Tibial nerve (tissue), 4 donors: ENCODE results near the gene MLLT6. TPM values are rescaled to one million over a fixed set of nuclear protein-coding genes. Genes with fewer than 3 reads are reported as not detected.

ENCODE experiments used
- DNase-seq, 2 donors: peaks; one replicate each; pipeline ENCODE4 v3.0.0-alpha.2; 2019; ENCODE audit warnings: low spot score in 2 of 2
- H3K27ac ChIP-seq, 4 donors: fragments of 200-600 bp; sonication (generic) in 3 of 4; one replicate each; pipeline ENCODE4 v1.5.1; 2017 to 2019; ENCODE audit warnings: mild to moderate bottlenecking in 1 of 4
- H3K27me3 ChIP-seq, 2 donors: fragments of 200-600 bp; sonication (generic) in 1 of 2; one replicate each; pipeline versions ENCODE4 v1.5.1 to v1.6.0; 2017 to 2019
- H3K36me3 ChIP-seq, 3 donors: fragments of 200-600 bp; sonication (generic); one replicate each; pipeline ENCODE4 v1.5.1; 2018 to 2019
- H3K4me1 ChIP-seq, 4 donors: fragments of 200-600 bp; sonication (generic) in 3 of 4; one replicate each; pipeline ENCODE4 v1.5.1; 2017 to 2019
- H3K4me3 ChIP-seq, 4 donors: fragments of 200-600 bp; sonication (generic) in 3 of 4; one replicate each; pipeline ENCODE4 v1.5.1; 2017 to 2019; ENCODE audit warnings: mild to moderate bottlenecking in 1 of 4, moderate library complexity in 1 of 4
- H3K9me3 ChIP-seq, 4 donors: fragments of 200-600 bp; sonication (generic) in 3 of 4; one replicate each; pipeline ENCODE4 v1.5.1; 2017 to 2019
- EP300 ChIP-seq, 2 donors: sonication (generic); formaldehyde crosslinking; IDR thresholded peaks; one replicate each; pipeline ENCODE4 v1.6.1; 2017; ENCODE audit warnings: antibody characterized with exemption in 2 of 2, mild to moderate bottlenecking in 1 of 2
- POLR2A ChIP-seq, 2 donors: fragments of 450-650 bp; IDR thresholded peaks; one replicate each; pipeline ENCODE4 v1.6.1; 2017; ENCODE audit warnings: antibody characterized with exemption in 2 of 2, mild to moderate bottlenecking in 2 of 2, moderate library complexity in 2 of 2
- WGBS, 2 donors: methylation state at CpG; one replicate each; pipeline ENCODE4 v1.1.5; 2018; 5-methylcytosine and 5-hydroxymethylcytosine counted together
- total RNA-seq, 4 donors: library from RNA; depleted of rRNA; stranded (reverse); fragments of >200 nt; gene quantifications; one replicate each; pipeline ENCODE4 v1.1.0, GENCODE V29; 2016
- TF ChIP-seq, protein P1 (sequence below), 5 experiments: fragments of 200-600 bp in 3 of 5; fragments of 450-650 bp in 2 of 5; sonication (generic) in 3 of 5; IDR thresholded peaks; one replicate each; pipeline ENCODE4 v1.5.1; 2016 to 2019; ENCODE audit warnings: antibody characterized with exemption in 5 of 5, mild to moderate bottlenecking in 3 of 5, moderate library complexity in 2 of 5

The MLLT6 gene
- total RNA-seq, 4 donors from 2014 or later, result 83.9 to 185 (median 116) TPM

DNA sequence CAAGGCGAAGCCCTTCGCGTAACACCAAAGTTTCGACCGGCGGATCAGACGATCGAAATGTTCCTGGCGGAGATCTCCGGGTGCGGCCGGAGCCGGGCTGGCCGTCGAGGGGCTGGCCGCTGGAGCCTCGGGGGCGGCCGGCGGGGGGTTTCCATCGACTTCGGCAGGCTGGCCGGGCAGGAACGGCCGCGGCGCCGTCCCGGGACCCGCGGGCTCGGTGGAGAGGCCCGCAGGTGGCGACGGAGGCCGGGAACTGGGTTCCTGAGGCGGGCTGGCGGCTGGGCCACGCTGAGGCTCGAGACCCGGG lies 31.4 kb upstream of the MLLT6 start:
- H3K9me3 ChIP-seq, result no peaks in the 10 kb centered on the region
- H3K4me3 ChIP-seq, result peak overlapping the region; percentile 32 to 71 (median 48)
- 1 to 2% methylated on average over 20 to 38 of the region's 41 CpGs for WGBS, 2 donors
- no peak for DNase-seq
- H3K27me3 ChIP-seq, result peaks cover 0 to 78% of the 10 kb centered on the region in 2 donors
- peaks cover 0 to 53% (median 21%) of the 10 kb centered on the region in 4 donors for H3K4me1 ChIP-seq
- TF ChIP-seq, protein P1, sequence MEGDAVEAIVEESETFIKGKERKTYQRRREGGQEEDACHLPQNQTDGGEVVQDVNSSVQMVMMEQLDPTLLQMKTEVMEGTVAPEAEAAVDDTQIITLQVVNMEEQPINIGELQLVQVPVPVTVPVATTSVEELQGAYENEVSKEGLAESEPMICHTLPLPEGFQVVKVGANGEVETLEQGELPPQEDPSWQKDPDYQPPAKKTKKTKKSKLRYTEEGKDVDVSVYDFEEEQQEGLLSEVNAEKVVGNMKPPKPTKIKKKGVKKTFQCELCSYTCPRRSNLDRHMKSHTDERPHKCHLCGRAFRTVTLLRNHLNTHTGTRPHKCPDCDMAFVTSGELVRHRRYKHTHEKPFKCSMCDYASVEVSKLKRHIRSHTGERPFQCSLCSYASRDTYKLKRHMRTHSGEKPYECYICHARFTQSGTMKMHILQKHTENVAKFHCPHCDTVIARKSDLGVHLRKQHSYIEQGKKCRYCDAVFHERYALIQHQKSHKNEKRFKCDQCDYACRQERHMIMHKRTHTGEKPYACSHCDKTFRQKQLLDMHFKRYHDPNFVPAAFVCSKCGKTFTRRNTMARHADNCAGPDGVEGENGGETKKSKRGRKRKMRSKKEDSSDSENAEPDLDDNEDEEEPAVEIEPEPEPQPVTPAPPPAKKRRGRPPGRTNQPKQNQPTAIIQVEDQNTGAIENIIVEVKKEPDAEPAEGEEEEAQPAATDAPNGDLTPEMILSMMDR (IDR thresholded peaks at IDR 0.05), result peak in 2 of 5 experiments; percentile 5 to 13
- TF ChIP-seq POLR2A (IDR thresholded peaks at IDR 0.05) (no peak), EP300 (IDR thresholded peaks at IDR 0.05) (no peak)
- no peaks in the 10 kb centered on the region for H3K36me3 ChIP-seq
- peak overlapping the region in 1 of 4 donors; percentile 79 for H3K27ac ChIP-seq

DNA sequence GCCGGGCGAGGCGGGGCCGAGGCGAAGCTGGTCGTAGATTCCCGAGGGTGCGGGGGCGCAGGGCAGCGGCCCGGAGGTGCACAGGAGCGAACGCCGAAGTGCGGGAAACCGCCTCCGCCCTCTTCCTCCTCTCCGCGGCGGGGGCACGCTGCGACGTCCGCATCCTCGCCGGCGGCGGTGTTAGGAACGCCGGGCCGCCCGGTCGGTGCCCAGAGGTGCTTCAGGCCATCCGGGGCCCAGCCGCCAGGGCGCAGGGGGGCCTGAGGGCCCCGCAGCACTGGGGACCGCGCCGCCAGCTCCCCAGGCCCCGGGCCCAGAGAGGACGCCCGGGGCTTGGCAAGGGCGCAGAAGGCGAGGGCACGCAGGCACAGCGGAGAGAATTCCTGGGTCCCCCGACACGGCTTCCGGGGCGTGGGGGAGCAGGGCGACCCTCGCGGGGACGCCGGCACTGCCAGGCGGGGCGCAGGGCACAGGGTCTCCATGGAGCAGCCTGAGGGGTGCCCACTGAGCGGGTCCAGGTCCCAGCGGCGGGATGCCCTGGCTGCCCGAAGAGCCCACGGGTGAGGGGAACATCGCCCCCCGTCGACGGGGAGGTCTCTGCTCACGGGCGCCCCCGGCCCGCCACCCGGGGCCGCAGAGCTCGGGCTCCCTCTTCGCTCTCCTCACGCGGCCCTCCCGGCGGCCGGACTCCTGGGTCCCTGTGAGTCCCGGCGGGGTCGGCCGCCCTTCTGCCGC lies 30.9 kb upstream of the MLLT6 start:
- H3K36me3 ChIP-seq, result no peaks in the 10 kb centered on the region
- H3K27ac ChIP-seq, result peak overlapping the region in 1 of 4 donors; percentile 79
- peaks cover 0 to 53% (median 21%) of the 10 kb centered on the region in 4 donors for H3K4me1 ChIP-seq
- WGBS, 2 donors, result 0 to 1% methylated on average over 8 to 38 of the region's 85 CpGs
- H3K9me3 ChIP-seq, result no peaks in the 10 kb centered on the region
- TF ChIP-seq, protein P1 (IDR thresholded peaks at IDR 0.05), result no peak
- DNase-seq, result no peak
- peak overlapping the region; percentile 32 to 71 (median 48) for H3K4me3 ChIP-seq
- H3K27me3 ChIP-seq, result peaks cover 0 to 73% of the 10 kb centered on the region in 2 donors

DNA sequence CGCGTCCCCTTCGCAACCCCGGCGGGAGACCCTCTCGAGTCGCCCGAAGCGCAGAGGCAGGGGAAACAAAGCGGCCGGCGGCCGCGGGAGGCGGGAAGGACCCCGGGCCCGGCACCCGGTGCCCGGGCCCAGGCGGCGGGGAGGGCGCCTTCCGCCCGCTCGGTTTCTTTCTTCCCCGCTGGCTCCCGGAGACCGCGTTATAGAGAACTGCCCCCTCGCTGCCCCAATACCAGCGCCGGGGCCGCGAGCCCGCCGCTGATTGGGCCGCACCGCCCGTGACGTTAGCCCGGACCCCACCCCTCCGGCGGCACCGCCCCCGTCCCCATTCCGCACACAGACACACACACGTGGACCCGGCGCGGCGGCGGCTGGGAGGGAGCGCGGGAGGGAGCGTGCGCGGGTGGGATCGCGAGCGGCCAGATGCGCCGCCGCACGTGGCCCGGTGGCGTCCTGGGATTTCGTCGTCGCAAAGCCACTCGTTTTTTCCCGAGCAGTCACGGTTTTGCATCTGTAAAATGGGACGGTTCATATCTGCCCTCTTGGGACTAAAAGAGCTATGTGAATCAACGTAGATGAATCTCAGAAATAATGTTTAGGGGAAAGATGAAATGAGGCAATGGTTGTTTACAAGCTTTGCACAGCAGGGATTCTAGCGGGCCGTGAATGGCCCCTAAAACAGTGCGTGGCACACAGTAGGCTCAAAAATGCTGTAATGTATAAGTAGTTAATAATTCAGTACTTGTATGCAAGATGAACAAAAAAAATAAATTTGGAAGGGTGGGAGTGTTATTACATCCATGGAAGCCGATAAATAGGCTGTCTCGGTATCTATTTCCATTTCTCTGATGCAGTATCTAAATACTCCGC lies 30.1 kb upstream of the MLLT6 start, which contains the start of gene EPOP:
TSS of gene EPOP (minus strand) at position 209 of the 867 bp plus-strand sequence. CDS start 462 bp downstream, outside the sequence.
- Histone ChIP-seq H3K27me3 (peaks cover 0 to 65% of the 10 kb centered on the region in 2 donors), H3K4me3 (peak within 1 kb of the TSS; percentile 32 to 71 (median 48)), H3K9me3 (no peaks in the 10 kb centered on the region), H3K36me3 (no peaks in the 10 kb centered on the region), H3K27ac (peak within 1 kb of the TSS in 1 of 4 donors; percentile 79), H3K4me1 (peaks cover 0 to 53% (median 21%) of the 10 kb centered on the region in 4 donors)
- TF ChIP-seq EP300 (IDR thresholded peaks at IDR 0.05) (peak in 1 of 2 donors; percentile 26), POLR2A (IDR thresholded peaks at IDR 0.05) (peak in 1 of 2 donors; percentile 50)
- TF ChIP-seq, protein P1 (IDR thresholded peaks at IDR 0.05), result no peak
- WGBS, 2 donors, result 6 to 9% methylated on average over 32 to 39 of the region's 80 CpGs
- DNase-seq, result peak; percentile 54 to 67

- peak; percentile 83 to 94 for DNase-seq
- peaks cover 0 to 46% of the 10 kb centered on the region in 2 donors for H3K27me3 ChIP-seq
- 9 to 12% methylated on average over 8 to 9 of the region's 9 CpGs for WGBS, 2 donors
- H3K4me3 ChIP-seq, result no peak overlapping the region
- peaks cover 0 to 43% (median 21%) of the 10 kb centered on the region in 4 donors for H3K4me1 ChIP-seq
- TF ChIP-seq POLR2A (IDR thresholded peaks at IDR 0.05) (no peak), EP300 (IDR thresholded peaks at IDR 0.05) (peak in 1 of 2 donors; percentile 49)
- TF ChIP-seq, protein P1 (IDR thresholded peaks at IDR 0.05), result peak; percentile 94 to 97 (median 96)
- H3K36me3 ChIP-seq, result no peaks in the 10 kb centered on the region
- peak overlapping the region in 1 of 4 donors; percentile 64 for H3K27ac ChIP-seq
- no peaks in the 10 kb centered on the region for H3K9me3 ChIP-seq
Observed at GRCh38 chr17:38676706-38677504, 28.2 kb upstream of the MLLT6 start.
